Measurements from ENCODE around the gene CFAP45. TPM values are rescaled to one million over a fixed set of nuclear protein-coding genes. Genes with fewer than 3 reads are reported as not detected.

CFAP45 gene
- total RNA-seq, 1 donor from 2014 or later = 0.47 TPM

GRCh38 chr1:159872891-159873290 lies 27.1 kb downstream of the CFAP45 start:
- DNase-seq = no peak

- no peak for DNase-seq
These were observed 29.3 kb downstream of the CFAP45 start for GRCh38 chr1:159870704-159871103.

- DNase-seq = no peak
These were observed 30.4 kb downstream of the CFAP45 start for GRCh38 chr1:159869607-159870006.

GRCh38 chr1:159869173-159869572 lies 30.8 kb downstream of the CFAP45 start:
- no peak for DNase-seq

- no peak for DNase-seq
These were observed 31.2 kb downstream of the CFAP45 start for GRCh38 chr1:159868766-159869165.

GRCh38 chr1:159867664-159868026 lies 32.3 kb downstream of the CFAP45 start:
- DNase-seq = no peak

GRCh38 chr1:159866905-159867663 lies 32.9 kb downstream of the CFAP45 start:
- no peak for DNase-seq

- no peak for DNase-seq
These were observed 33.9 kb downstream of the CFAP45 start for GRCh38 chr1:159866066-159866465.

- no peak for DNase-seq
These were observed 35.7 kb downstream of the CFAP45 start for GRCh38 chr1:159864262-159864661.

- DNase-seq = no peak
These were observed 37.4 kb downstream of the CFAP45 start, which contains the start of gene VSIG8 for GRCh38 chr1:159862557-159862956. TSS of gene VSIG8 (minus strand) at chr1:159862657. CDS start at chr1:159862521, 136 bp downstream.

- no peak for DNase-seq
These were observed 37.9 kb downstream of the CFAP45 start for GRCh38 chr1:159862031-159862430.

- DNase-seq = no peak
These were observed 38.7 kb downstream of the CFAP45 start for GRCh38 chr1:159861218-159861617.

GRCh38 chr1:159860456-159860855 lies 39.5 kb downstream of the CFAP45 start:
- DNase-seq = no peak

- DNase-seq = no peak
These were observed 40.1 kb downstream of the CFAP45 start for GRCh38 chr1:159859767-159860322.

- no peak for DNase-seq
These were observed 42.1 kb downstream of the CFAP45 start for GRCh38 chr1:159857889-159858288.

- DNase-seq = no peak
These were observed 43.4 kb downstream of the CFAP45 start for GRCh38 chr1:159856576-159856975.

GRCh38 chr1:159855709-159856108 lies 44.3 kb downstream of the CFAP45 start:
- DNase-seq = no peak

- DNase-seq = peak; percentile 71
These were observed 45.2 kb downstream of the CFAP45 start for GRCh38 chr1:159854693-159855192.

GRCh38 chr1:159854116-159854692 lies 45.8 kb downstream of the CFAP45 start:
- DNase-seq = no peak

- DNase-seq = no peak
These were observed 46.4 kb downstream of the CFAP45 start for GRCh38 chr1:159853417-159854115.

GRCh38 chr1:159851407-159851806 lies 48.6 kb downstream of the CFAP45 start:
- DNase-seq = no peak

GRCh38 chr1:159849626-159850366 lies 50.2 kb downstream of the CFAP45 start:
- DNase-seq = no peak

Measured in occipital lobe (tissue), 2 donors.